Breast epithelium (tissue), 3 donors: ENCODE results near the gene NAV2.

Experiments
- POLR2A ChIP-seq: fragments of 450-650 bp; IDR thresholded peaks from one replicate; pipeline ENCODE4 v1.6.1; 2016; ENCODE audit warnings: antibody characterized with exemption, mild to moderate bottlenecking, moderate library complexity
- POLR2AphosphoS5 ChIP-seq, 3 donors: sonication (generic); formaldehyde crosslinking; IDR thresholded peaks; one replicate each; pipeline ENCODE4 v1.6.1; 2017; ENCODE audit warnings: antibody characterized with exemption in 3 of 3
- TF ChIP-seq, protein P1 (sequence below), 3 donors: fragments of 450-650 bp; IDR thresholded peaks; one replicate each; pipeline ENCODE4 v1.5.1; 2016 to 2017; ENCODE audit warnings: antibody characterized with exemption in 3 of 3, mild to moderate bottlenecking in 3 of 3, moderate library complexity in 3 of 3

DNA sequence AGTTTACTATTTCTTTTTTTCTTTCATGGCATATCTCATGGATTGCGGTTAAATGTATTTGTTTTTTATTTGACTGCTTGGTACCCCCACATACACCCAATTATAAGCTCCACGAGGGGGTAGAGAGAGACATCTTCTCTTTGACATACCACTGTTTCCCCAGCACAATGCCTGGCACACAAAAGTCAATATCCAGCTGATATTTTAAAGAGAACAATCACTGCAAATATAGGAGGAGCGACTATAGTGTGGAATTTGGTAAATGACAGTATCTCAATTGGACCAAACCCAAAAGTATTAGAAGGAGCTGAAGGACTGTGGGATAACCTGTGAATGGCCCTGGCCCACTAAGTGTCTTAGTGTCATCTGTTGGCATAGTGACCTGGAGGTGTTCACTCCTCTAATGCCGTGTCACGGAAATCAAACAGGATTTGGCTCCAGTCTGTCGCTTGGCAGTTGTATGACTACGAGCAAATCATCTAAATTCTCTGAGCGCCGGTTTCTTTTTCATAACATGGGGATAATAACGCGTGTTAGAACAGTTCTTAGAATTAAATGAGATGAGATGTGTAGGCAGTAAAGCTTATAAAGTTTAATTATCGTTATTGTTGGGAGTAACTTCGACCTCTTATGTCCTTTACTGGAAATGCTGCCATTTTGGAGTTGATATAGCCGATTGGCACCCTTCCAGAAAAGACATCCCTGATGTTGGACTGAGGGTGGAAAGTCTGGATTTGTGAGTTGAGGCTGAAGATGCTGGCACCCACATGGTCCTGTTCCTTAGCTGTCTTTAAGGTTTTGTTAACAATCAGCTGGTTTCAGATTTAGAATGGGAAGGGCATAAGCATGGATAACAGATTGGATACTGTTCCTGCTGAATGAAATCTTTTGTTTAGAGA lies 303.1 kb downstream of the NAV2 start:
- TF ChIP-seq, protein P1, sequence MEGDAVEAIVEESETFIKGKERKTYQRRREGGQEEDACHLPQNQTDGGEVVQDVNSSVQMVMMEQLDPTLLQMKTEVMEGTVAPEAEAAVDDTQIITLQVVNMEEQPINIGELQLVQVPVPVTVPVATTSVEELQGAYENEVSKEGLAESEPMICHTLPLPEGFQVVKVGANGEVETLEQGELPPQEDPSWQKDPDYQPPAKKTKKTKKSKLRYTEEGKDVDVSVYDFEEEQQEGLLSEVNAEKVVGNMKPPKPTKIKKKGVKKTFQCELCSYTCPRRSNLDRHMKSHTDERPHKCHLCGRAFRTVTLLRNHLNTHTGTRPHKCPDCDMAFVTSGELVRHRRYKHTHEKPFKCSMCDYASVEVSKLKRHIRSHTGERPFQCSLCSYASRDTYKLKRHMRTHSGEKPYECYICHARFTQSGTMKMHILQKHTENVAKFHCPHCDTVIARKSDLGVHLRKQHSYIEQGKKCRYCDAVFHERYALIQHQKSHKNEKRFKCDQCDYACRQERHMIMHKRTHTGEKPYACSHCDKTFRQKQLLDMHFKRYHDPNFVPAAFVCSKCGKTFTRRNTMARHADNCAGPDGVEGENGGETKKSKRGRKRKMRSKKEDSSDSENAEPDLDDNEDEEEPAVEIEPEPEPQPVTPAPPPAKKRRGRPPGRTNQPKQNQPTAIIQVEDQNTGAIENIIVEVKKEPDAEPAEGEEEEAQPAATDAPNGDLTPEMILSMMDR (IDR thresholded peaks at IDR 0.05) = no peak
- TF ChIP-seq POLR2A (no peak), POLR2AphosphoS5 (IDR thresholded peaks at IDR 0.05) (no peak)
